SK-N-SH (cell line): Measurements from ENCODE around the gene GULP1.

ENCODE experiments used
- CTCF ChIP-seq: fragments of 200-600 bp; sonication (generic); IDR thresholded peaks from 2 replicates; pipeline ENCODE4 v1.6.1; 2017; ENCODE audit warnings: antibody characterized with exemption, mild to moderate bottlenecking, moderate library complexity
- ELF1 ChIP-seq: IDR thresholded peaks from 2 replicates; pipeline ENCODE4 v1.4.0; 2012
- EP300 ChIP-seq, 2 experiments: IDR thresholded peaks; 2 replicates each; pipeline versions ENCODE4 v1.4.0 to v1.6.1; 2012; ENCODE audit warnings: borderline replicate concordance in 1 of 2, low read depth in 1 of 2, low read length in 1 of 2
- GABPA ChIP-seq: IDR thresholded peaks from 2 replicates; pipeline ENCODE4 v1.4.0; 2012; ENCODE audit warnings: low read depth, mild to moderate bottlenecking
- GATA2 ChIP-seq: sonication (generic); formaldehyde crosslinking; IDR thresholded peaks from 2 replicates; pipeline ENCODE4 v1.5.0; 2020; ENCODE audit warnings: mild to moderate bottlenecking, missing genetic modification reagents
- RCOR1 ChIP-seq: fragments of 150-350 bp; IDR thresholded peaks from 2 replicates; pipeline ENCODE4 v1.6.1; 2017; ENCODE audit warnings: antibody characterized with exemption, low read length
- RXRA ChIP-seq: IDR thresholded peaks from 2 replicates; pipeline ENCODE4 v1.4.0; 2012; ENCODE audit warnings: low read depth, mild to moderate bottlenecking, borderline replicate concordance
- SIN3A ChIP-seq: IDR thresholded peaks from 2 replicates; pipeline ENCODE4 v1.6.1; 2012; ENCODE audit warnings: low read depth, mild to moderate bottlenecking, low read length, moderate library complexity, borderline replicate concordance
- TEAD4 ChIP-seq: IDR thresholded peaks from 2 replicates; pipeline ENCODE4 v1.4.0; 2012; ENCODE audit warnings: mild to moderate bottlenecking, borderline replicate concordance; ENCODE audit not compliant: insufficient read depth
- TF ChIP-seq, protein P1 (sequence below): IDR thresholded peaks from 2 replicates; pipeline ENCODE4 v1.6.1; 2012; ENCODE audit warnings: mild to moderate bottlenecking, low read depth, low read length, moderate library complexity
- TF ChIP-seq, protein P2 (sequence below): fragments of 150-350 bp; IDR thresholded peaks from 2 replicates; pipeline ENCODE4 v1.6.1; 2017; ENCODE audit warnings: antibody characterized with exemption, low read length, low read depth, borderline replicate concordance

- TF ChIP-seq ELF1 (no peak), EP300 (IDR thresholded peaks at IDR 0.05; ENCODE audit: borderline replicate concordance in 1 of 2, low read depth in 1 of 2, low read length in 1 of 2) (no peak), RCOR1 (no peak), CTCF (no peak), TEAD4 (no peak), SIN3A (no peak), GABPA (no peak), GATA2 (CRISPR knock-in tag) (no peak), RXRA (no peak)
- TF ChIP-seq, protein P1, sequence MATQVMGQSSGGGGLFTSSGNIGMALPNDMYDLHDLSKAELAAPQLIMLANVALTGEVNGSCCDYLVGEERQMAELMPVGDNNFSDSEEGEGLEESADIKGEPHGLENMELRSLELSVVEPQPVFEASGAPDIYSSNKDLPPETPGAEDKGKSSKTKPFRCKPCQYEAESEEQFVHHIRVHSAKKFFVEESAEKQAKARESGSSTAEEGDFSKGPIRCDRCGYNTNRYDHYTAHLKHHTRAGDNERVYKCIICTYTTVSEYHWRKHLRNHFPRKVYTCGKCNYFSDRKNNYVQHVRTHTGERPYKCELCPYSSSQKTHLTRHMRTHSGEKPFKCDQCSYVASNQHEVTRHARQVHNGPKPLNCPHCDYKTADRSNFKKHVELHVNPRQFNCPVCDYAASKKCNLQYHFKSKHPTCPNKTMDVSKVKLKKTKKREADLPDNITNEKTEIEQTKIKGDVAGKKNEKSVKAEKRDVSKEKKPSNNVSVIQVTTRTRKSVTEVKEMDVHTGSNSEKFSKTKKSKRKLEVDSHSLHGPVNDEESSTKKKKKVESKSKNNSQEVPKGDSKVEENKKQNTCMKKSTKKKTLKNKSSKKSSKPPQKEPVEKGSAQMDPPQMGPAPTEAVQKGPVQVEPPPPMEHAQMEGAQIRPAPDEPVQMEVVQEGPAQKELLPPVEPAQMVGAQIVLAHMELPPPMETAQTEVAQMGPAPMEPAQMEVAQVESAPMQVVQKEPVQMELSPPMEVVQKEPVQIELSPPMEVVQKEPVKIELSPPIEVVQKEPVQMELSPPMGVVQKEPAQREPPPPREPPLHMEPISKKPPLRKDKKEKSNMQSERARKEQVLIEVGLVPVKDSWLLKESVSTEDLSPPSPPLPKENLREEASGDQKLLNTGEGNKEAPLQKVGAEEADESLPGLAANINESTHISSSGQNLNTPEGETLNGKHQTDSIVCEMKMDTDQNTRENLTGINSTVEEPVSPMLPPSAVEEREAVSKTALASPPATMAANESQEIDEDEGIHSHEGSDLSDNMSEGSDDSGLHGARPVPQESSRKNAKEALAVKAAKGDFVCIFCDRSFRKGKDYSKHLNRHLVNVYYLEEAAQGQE = no peak
- TF ChIP-seq, protein P2, sequence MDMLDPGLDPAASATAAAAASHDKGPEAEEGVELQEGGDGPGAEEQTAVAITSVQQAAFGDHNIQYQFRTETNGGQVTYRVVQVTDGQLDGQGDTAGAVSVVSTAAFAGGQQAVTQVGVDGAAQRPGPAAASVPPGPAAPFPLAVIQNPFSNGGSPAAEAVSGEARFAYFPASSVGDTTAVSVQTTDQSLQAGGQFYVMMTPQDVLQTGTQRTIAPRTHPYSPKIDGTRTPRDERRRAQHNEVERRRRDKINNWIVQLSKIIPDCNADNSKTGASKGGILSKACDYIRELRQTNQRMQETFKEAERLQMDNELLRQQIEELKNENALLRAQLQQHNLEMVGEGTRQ = no peak
These were observed 88.1 kb downstream of the GULP1 start for GRCh38 chr2:188379748-188380147.
